GM23248 (cell line): ENCODE results near the gene PTK6. TPM values are rescaled to one million over a fixed set of nuclear protein-coding genes. Genes with fewer than 3 reads are reported as not detected.
A peak's percentile ranks its signal among the peaks of the same experiment; 100 is the strongest.

Source experiments
- DNase-seq: peaks from one replicate; pipeline ENCODE4 v3.0.0-alpha.2; 2015
- H2AFZ ChIP-seq: fragments of 200-600 bp; sonication (generic); 2 replicates; pipeline ENCODE4 v1.6.1; 2016; ENCODE audit warnings: antibody characterized with exemption
- H3F3A ChIP-seq: fragments of 200-600 bp; sonication (generic); 2 replicates; pipeline ENCODE4 v1.6.1; 2016; ENCODE audit warnings: mild to moderate bottlenecking, antibody characterized with exemption, mixed run types; ENCODE audit not compliant: insufficient read depth
- H3K27ac ChIP-seq: fragments of 200-600 bp; sonication (generic); 2 replicates; pipeline ENCODE4 v1.5.1; 2016; ENCODE audit warnings: mild to moderate bottlenecking
- H3K27me3 ChIP-seq: fragments of 200-600 bp; sonication (generic); replicated peaks from 2 replicates; pipeline ENCODE4 v1.6.1; 2016; ENCODE audit warnings: mild to moderate bottlenecking; ENCODE audit not compliant: insufficient read depth
- H3K36me3 ChIP-seq: fragments of 200-600 bp; sonication (generic); 2 replicates; pipeline ENCODE4 v1.6.1; 2016; ENCODE audit warnings: low read depth, mild to moderate bottlenecking
- H3K4me1 ChIP-seq: fragments of 200-600 bp; sonication (generic); 2 replicates; pipeline ENCODE4 v1.6.1; 2016; ENCODE audit warnings: mild to moderate bottlenecking; ENCODE audit not compliant: insufficient read depth
- H3K4me2 ChIP-seq: fragments of 200-600 bp; sonication (generic); one replicate; pipeline ENCODE4 v1.6.1; 2016; ENCODE audit warnings: mild to moderate bottlenecking; ENCODE audit not compliant: unreplicated experiment
- H3K4me3 ChIP-seq: fragments of 200-600 bp; sonication (generic); 2 replicates; pipeline ENCODE4 v1.5.1; 2016; ENCODE audit warnings: mild to moderate bottlenecking
- H3K79me2 ChIP-seq: fragments of 200-600 bp; sonication (generic); 2 replicates; pipeline ENCODE4 v1.6.1; 2016; ENCODE audit warnings: mild to moderate bottlenecking; ENCODE audit not compliant: insufficient read depth
- H3K9ac ChIP-seq: fragments of 200-600 bp; sonication (generic); 2 replicates; pipeline ENCODE4 v1.6.1; 2016; ENCODE audit warnings: mild to moderate bottlenecking
- H3K9me2 ChIP-seq: fragments of 200-600 bp; sonication (generic); 2 replicates; pipeline ENCODE4 v1.6.1; 2016; ENCODE audit warnings: mixed run types, mild to moderate bottlenecking, moderate library complexity; ENCODE audit not compliant: insufficient read depth
- H3K9me3 ChIP-seq: fragments of 200-600 bp; sonication (generic); one replicate; pipeline ENCODE4 v1.6.1; 2017; ENCODE audit warnings: low read depth
- H4K20me1 ChIP-seq: fragments of 200-600 bp; sonication (generic); 2 replicates; pipeline ENCODE4 v1.6.0; 2016; ENCODE audit not compliant: insufficient read depth
- EZH2 ChIP-seq: fragments of 200-600 bp; sonication (generic); IDR thresholded peaks from 2 replicates; pipeline ENCODE4 v1.6.1; 2018; ENCODE audit warnings: antibody characterized with exemption, mild to moderate bottlenecking; ENCODE audit not compliant: insufficient read depth, poor library complexity, severe bottlenecking
- EZH2phosphoT487 ChIP-seq: fragments of 200-600 bp; sonication (generic); IDR thresholded peaks from 2 replicates; pipeline ENCODE4 v1.6.1; 2018; ENCODE audit warnings: antibody characterized with exemption, moderate library complexity, mild to moderate bottlenecking, low read depth; ENCODE audit not compliant: insufficient read depth
- WGBS, 2 experiments: methylation state at CpG; one replicate each; pipeline ENCODE4 v1.1.6; 2015 to 2017; ENCODE audit warnings: low lambda C conversion rate in 2 of 2, low coverage in 1 of 2; ENCODE audit errors: missing lambda C conversion rate in 2 of 2; 5-methylcytosine and 5-hydroxymethylcytosine counted together
- in situ Hi-C: fragments of 300-500 bp; cut with MboI; formaldehyde crosslinking; loops from 2 replicates; pipeline ENCODE4 v1.15.0; 2020
- polyA plus RNA-seq: library from polyadenylated mRNA; unstranded; fragments of >200 nt; fragmentation: Nextera tagmentation; extraction: Ambion mirVana; gene quantifications from 2 replicates; pipeline ENCODE4 v1.2.1, GENCODE V29; 2016
- total RNA-seq: library from RNA; depleted of rRNA; stranded (reverse); fragments of >200 nt; shearing (Covaris generic); gene quantifications from 2 replicates; pipeline ENCODE4 v1.2.3, GENCODE V29; 2014

Gene PTK6
- total and polyA plus RNA-seq, 2 experiments from 2014 or later, result not detected

GRCh38 chr20:63576311-63576710, 39.1 kb upstream of the PTK6 start:
- in situ Hi-C loops, result no loop called here

GRCh38 chr20:63574829-63575743, 37.9 kb upstream of the PTK6 start:
- in situ Hi-C loops, result no loop called here
- TF ChIP-seq EZH2phosphoT487, result no peak
- no peak overlapping the region for H3K4me2 ChIP-seq

More at GRCh38 chr20:63576311-63576710, 39.1 kb upstream of the PTK6 start:
- Histone ChIP-seq H3K79me2 (0 out of 2 replicates have a peak, but pooled peaks cover 8% of the 10 kb centered on the region), H3K27me3 (no peaks in the 10 kb centered on the region), H3K9ac (no peak overlapping the region), H3K9me3 (no peaks in the 10 kb centered on the region), H4K20me1 (no peaks in the 10 kb centered on the region), H3F3A (peaks cover 15% of the 10 kb centered on the region; the same call in 1 of the 2 replicates), H3K36me3 (no peaks in the 10 kb centered on the region), H3K4me1 (0 out of 2 replicates have a peak, but pooled peaks cover 10% of the 10 kb centered on the region), H3K4me2 (no peak overlapping the region), H3K27ac (no peak overlapping the region), H2AFZ (no peak overlapping the region), H3K4me3 (no peak overlapping the region), H3K9me2 (no peaks in the 10 kb centered on the region)
- DNase-seq, result peak; percentile 32
- TF ChIP-seq EZH2, result no peak
- TF ChIP-seq EZH2phosphoT487, result no peak
- 43 to 47% methylated on average over 7 of the region's 7 CpGs for WGBS, 2 experiments

GRCh38 chr20:63574156-63574828, 37.1 kb upstream of the PTK6 start, which contains the start of gene HELZ2:
Gene HELZ2, minus strand, starts transcription at chr20:63574239. Its CDS starts 1,854 bp downstream, at chr20:63572385.
- in situ Hi-C loops, result no loop called here
- Histone ChIP-seq H4K20me1 (no peaks in the 10 kb centered on the region), H2AFZ (peak within 1 kb of the TSS; percentile 72), H3K4me2 (peak within 1 kb of the TSS; percentile 91), H3K36me3 (no peaks in the 10 kb centered on the region), H3K27me3 (no peaks in the 10 kb centered on the region), H3K4me3 (peak within 1 kb of the TSS; percentile 90), H3K9me2 (no peaks in the 10 kb centered on the region), H3K79me2 (0 out of 2 replicates have a peak, but pooled peaks cover 8% of the 10 kb centered on the region), H3F3A (peaks cover 15% of the 10 kb centered on the region; the same call in 1 of the 2 replicates), H3K9ac (peak within 1 kb of the TSS; percentile 87), H3K27ac (no peak within 1 kb of the TSS), H3K4me1 (0 out of 2 replicates have a peak, but pooled peaks cover 10% of the 10 kb centered on the region), H3K9me3 (no peaks in the 10 kb centered on the region)
- TF ChIP-seq EZH2phosphoT487 (no peak), EZH2 (no peak)
- DNase-seq, result peak; percentile 90
- 8 to 11% methylated on average over 15 to 34 of the region's 40 CpGs for WGBS, 2 experiments

More at GRCh38 chr20:63574829-63575743, 37.9 kb upstream of the PTK6 start:
- Histone ChIP-seq H3K9me2 (no peaks in the 10 kb centered on the region), H3K36me3 (no peaks in the 10 kb centered on the region), H3K27ac (peak overlapping the region; percentile 47), H3K4me1 (0 out of 2 replicates have a peak, but pooled peaks cover 10% of the 10 kb centered on the region), H3K9ac (no peak overlapping the region), H3K27me3 (no peaks in the 10 kb centered on the region), H4K20me1 (no peaks in the 10 kb centered on the region), H2AFZ (no peak overlapping the region), H3K9me3 (no peaks in the 10 kb centered on the region), H3F3A (peaks cover 15% of the 10 kb centered on the region; the same call in 1 of the 2 replicates), H3K4me3 (no peak overlapping the region), H3K79me2 (0 out of 2 replicates have a peak, but pooled peaks cover 8% of the 10 kb centered on the region)
- 74 to 78% methylated on average over 28 of the region's 28 CpGs for WGBS, 2 experiments
- DNase-seq, result peak; percentile 66

GRCh38 chr20:63573647-63574131, 36.5 kb upstream of the PTK6 start:
- Histone ChIP-seq H2AFZ (peak overlapping the region; percentile 51; the same call in 1 of the 2 replicates), H3K9me3 (no peaks in the 10 kb centered on the region), H3K27me3 (no peaks in the 10 kb centered on the region), H3K36me3 (no peaks in the 10 kb centered on the region), H3K4me2 (peak overlapping the region; percentile 91), H3K9me2 (no peaks in the 10 kb centered on the region), H3F3A (peaks cover 15% of the 10 kb centered on the region; the same call in 1 of the 2 replicates), H3K4me3 (peak overlapping the region; percentile 90), H4K20me1 (no peaks in the 10 kb centered on the region), H3K27ac (no peak overlapping the region), H3K4me1 (0 out of 2 replicates have a peak, but pooled peaks cover 10% of the 10 kb centered on the region), H3K9ac (peak overlapping the region; percentile 87), H3K79me2 (0 out of 2 replicates have a peak, but pooled peaks cover 8% of the 10 kb centered on the region)
- peak; percentile 36 for DNase-seq
- in situ Hi-C loops, result no loop called here
- TF ChIP-seq EZH2phosphoT487 (no peak), EZH2 (no peak)
- 1 to 3% methylated on average over 13 to 22 of the region's 24 CpGs for WGBS, 2 experiments
